Measurements from ENCODE around the gene CASP9.

The CASP9 gene

GRCh38 chr1:15444468-15445389 is 79.3 kb downstream of the CASP9 start:
- DNase-seq = no peak

GRCh38 chr1:15443281-15443680 is 80.7 kb downstream of the CASP9 start:
- no peak for DNase-seq

GRCh38 chr1:15442759-15443158 is 81.3 kb downstream of the CASP9 start:
- DNase-seq = no peak

- DNase-seq = no peak
Observed at GRCh38 chr1:15442119-15442518, 81.9 kb downstream of the CASP9 start.
